Activated naive CD4-positive, alpha-beta T cell treated with Interleukin-2 at 50 U/mL for 16 hours (primary cell): ENCODE results near the gene MMP17.

ENCODE experiments used
- DNase-seq: peaks from one replicate; pipeline ENCODE4 v3.0.0-alpha.2; 2020

MMP17 gene

DNA sequence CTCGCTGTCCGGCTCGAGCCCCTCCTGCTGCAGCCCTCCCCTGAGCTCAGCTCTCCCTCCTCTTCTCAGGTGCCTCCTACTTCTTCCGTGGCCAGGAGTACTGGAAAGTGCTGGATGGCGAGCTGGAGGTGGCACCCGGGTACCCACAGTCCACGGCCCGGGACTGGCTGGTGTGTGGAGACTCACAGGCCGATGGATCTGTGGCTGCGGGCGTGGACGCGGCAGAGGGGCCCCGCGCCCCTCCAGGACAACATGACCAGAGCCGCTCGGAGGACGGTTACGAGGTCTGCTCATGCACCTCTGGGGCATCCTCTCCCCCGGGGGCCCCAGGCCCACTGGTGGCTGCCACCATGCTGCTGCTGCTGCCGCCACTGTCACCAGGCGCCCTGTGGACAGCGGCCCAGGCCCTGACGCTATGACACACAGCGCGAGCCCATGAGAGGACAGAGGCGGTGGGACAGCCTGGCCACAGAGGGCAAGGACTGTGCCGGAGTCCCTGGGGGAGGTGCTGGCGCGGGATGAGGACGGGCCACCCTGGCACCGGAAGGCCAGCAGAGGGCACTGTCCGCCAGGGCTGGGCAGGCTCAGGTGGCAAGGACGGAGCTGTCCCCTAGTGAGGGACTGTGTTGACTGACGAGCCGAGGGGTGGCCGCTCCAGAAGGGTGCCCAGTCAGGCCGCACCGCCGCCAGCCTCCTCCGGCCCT, 22.8 kb downstream of the MMP17 start:
- DNase-seq, result no peak

- no peak for DNase-seq
Observed at GRCh38 chr12:131851741-131852550, 23.8 kb downstream of the MMP17 start.

DNA sequence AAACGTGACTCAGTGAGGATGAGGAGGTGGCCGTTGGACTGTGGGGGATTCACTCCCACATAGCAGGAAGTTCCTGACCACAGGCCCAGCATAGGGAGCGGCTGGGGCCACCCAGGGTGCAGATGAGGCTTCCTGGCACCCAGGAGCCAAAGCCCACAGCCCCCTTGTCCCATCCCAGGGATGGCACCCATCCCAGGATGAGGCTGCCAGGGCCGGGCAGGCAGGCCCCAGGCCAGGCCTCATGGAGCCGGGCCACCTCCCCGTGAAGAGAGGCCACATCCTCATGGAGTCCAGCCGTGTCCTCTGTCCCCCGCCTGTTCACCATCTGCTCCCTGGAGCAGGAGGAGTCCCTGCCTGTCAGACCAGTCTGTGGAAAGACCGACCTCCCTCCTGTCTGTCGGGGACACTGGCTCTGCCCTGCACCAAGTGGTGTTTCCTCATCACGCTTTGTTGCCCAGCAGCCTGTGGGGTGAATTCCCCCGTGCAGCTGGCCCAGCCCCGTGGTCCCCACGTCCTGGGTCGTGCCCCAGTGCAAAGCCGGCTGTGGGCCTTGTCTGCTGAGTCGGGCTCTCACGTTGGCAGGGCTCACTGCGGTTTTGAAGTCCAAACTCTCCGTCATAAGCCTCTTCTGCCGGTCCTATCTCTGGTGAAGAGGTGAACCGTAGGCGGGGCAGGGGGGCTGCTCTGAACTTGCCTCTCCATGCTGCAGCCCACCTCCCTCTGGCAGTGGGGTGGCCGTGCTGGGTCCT, 24.5 kb downstream of the MMP17 start:
- DNase-seq, result no peak

DNA sequence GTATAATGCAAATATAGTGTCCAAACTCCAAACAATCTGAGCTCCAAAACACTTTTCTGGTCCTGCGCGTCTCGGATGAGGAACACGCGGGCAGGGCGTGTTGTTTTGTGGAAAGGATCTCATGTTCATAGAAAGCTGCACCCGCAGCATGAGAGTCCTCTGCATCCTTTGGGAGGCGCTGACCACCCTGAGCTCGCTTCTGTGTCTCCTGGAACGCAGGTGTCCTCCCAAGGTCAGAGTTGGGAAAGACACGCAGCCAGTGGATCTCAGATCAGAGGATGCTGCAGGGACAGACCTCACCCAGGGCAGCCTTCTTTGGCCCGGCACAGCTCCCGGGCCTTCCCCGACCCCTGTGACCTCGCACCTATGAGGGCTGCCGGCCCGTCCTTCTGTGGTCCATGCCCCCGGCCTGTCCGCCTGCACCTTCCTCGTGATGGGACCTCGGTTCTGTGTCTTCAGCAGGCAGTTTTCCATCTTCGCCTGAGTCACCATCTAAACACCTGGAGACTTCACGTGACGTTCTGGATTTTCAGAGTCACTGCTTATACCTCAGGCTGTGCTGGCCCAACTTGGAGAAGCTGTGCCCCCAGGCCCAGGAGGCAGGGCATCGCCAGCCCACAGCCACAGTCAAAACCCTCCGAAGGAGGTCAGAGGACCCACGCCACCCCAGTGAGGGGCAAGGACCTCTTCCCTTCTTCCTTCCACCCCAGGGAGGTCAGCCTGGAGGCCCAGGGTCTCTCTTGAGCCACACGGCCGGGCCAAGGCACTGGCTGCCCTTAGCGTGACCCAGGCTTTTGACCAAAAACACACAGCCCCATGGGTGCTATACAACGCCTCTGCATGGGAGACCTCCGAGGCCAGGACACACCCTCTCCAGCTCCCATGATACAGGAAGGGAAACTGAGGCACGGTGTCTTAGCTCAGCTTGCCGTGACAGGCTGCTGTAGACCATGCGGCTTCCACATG, 25.9 kb downstream of the MMP17 start:
- no peak for DNase-seq

- DNase-seq, result no peak
Observed at GRCh38 chr12:131854861-131855476, 26.8 kb downstream of the MMP17 start.

DNA sequence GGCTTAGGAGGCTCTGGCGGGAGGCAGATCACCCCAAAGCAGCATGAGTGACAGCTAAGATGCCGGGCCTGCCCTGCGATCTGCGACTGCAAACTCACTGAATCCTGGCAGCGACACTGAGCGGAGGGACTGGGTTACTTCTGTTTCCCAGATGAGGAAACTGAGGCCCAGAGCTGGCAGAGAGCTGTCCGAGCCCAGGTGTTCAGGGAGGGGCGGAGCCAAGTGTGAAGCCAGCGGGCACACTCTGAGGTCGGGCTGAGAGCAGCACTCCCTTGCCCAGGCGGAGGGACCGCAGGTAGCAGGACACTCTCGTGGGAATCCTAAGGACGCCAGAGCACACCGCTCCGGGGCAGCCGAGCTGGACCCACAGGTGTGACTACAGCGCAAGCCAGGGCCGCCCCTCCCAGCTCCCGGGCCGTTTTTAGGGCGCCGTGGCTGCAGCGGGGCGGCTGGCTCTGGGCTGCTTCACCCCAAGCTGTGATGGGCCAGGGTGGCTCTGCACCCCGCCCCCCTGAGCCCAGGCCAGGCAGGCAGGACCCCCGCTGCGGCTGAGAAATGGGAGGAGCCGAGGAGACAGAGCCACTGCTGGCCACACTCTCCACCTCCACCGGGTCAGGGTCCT, 27.4 kb downstream of the MMP17 start:
- no peak for DNase-seq

- no peak for DNase-seq
Observed at GRCh38 chr12:131856366-131857097, 28.3 kb downstream of the MMP17 start.

DNA sequence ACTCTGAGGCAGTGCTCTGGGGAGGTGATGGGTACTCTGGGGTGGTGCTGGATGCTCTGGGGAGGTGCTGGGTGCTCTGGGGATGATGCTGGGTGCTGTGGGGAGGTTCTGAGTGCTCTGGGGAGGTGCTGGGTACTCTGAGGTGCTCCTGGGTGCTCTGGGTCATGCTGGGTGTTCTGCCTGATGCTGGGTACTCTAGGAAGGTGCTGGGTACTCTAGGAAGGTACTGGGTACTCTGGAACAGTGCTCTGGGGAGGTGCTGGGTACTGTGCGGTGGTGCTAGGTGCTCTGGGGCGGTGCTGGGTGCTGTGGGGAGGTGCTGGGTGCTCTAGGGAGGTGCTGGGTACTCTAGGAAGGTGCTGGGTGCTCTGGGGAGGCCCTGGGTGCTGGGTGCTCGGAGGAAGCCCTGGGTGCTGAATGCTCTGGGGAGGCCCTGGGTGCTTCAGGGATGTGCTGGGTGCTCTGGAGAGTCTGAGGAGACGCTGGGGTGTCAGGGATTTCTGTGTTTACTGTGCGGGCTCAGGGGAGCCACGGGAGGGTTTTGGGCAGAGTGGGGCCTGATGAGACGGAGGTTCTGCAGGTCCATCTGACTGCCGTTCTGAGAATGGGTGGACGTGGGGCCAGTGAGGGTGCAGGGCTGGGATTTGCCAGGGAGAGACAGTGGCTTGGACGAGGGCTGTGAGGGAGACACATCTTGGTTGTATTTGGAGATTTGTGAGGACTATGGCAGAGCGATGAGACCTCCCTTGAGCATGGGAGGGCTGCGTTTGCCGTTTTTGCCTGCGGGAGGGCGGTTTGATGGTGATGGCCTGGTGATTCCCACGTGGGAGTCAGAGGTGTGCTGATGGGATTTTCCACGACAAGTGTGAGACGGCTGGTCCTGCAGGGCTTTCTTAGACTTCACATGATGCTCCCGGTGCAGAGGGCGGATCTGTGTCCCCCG, 30.0 kb downstream of the MMP17 start:
- no peak for DNase-seq

- DNase-seq, result peak; percentile 27
Observed at GRCh38 chr12:131860472-131861260, 32.5 kb downstream of the MMP17 start.

DNA sequence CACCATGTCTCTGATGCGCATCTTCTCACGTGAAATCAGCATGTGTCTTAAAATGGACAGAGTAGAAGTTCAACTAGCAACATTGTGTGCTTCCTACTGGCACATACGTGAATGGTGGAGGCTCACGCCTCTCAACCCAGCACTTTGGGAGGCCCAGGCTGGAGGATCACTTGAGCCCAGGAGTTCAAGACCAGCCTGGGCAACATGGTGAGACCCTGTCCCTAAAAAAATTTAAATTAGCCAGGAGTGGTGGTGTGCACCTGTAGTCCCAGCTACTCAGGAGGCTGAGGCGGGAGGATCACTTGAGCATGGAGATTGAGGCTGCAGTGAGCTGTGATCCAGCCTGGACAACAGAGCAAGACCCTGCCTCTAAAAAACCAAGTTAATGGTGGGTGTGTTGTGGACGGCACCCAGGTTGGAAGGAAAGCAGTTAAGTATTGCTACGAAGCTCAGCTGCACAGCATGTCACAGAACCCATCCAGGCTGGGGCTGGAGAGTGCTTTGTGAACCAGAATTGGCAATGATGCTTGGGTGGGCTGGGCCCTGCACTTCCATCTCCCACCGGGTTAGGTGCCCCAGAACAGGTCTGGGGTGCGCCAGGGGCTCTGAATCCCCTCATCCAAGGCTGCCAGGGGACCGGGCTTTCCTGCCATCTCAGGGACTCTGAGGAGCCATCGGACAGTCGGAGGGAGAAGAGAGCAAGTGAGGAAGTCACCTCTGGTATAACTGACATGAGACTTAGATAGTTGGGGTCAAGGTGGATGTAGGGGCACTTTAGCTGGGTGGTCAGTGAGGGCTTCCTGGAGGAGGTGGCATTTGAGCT, 33.3 kb downstream of the MMP17 start:
- DNase-seq, result no peak

DNA sequence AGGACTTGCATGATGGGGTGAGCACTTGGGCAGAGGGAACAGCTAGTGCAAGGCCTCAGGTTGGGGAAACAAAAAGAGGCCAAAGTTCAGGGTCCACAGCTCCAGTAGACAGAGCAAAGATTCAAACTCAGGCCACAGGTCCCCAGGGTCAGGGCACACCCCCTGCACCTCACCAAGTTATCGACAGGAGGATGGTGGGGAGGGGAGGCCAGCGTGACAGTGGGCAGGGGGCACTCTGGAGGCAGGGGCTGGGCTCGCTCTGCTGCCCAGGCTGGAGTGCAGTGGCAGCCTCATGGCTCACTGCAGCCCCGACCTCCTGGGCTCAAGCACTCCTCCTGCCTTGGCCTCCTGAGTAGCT, 33.9 kb downstream of the MMP17 start:
- no peak for DNase-seq

DNA sequence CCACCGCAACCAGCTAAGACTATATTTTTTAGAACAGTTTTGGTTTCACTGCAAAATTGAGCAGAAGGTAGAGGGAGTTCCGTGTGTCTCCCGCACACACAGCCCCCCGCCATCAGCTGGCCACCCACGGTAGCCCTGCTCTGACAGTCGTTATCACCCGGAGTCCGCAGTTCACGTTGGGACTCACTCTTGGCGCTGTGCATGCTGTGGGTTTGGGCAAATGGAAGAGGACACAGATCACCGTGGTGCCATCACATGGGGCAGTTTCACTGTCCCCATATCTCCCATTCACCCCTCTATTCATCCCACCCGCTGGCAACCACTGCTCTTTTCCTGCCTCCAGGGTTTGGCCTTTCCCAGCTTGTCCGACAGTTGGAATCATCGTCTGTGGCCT, 34.4 kb downstream of the MMP17 start:
- DNase-seq, result no peak

DNA sequence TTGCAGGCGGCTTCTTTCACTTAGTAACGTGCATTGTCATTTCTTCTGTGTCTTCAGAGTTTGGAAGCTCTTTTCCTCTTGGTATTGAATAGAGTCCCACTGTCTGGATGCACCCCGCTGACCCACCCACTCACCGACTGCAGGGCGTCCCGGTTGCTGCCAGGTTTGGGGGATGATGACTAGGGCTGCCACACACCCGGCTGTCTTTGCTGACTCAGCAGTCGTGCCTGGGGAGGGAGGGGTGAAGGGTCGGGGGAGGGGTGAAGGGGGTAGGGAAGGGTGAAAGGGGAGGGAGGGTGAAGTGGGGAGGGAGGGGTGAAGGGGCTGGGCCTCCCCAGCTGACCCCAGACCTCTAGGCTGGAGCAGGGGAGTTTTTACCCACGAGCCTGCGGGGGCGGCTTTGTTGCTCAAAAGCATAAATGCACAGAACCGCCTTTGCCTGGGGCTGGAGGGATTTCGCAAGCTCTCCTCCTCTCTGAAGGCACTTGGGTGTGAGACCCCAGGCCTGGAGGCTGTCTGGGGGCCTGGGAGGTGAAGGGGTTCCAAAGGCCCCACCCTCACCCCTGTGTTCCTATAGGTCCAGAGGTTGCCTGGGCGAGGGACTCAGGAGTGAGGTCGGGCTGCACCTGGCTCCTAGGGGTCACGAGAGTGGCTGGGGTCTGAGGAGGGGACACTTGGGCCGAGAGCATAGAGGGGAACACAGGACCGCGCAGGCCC, 35.0 kb downstream of the MMP17 start:
- no peak for DNase-seq

DNA sequence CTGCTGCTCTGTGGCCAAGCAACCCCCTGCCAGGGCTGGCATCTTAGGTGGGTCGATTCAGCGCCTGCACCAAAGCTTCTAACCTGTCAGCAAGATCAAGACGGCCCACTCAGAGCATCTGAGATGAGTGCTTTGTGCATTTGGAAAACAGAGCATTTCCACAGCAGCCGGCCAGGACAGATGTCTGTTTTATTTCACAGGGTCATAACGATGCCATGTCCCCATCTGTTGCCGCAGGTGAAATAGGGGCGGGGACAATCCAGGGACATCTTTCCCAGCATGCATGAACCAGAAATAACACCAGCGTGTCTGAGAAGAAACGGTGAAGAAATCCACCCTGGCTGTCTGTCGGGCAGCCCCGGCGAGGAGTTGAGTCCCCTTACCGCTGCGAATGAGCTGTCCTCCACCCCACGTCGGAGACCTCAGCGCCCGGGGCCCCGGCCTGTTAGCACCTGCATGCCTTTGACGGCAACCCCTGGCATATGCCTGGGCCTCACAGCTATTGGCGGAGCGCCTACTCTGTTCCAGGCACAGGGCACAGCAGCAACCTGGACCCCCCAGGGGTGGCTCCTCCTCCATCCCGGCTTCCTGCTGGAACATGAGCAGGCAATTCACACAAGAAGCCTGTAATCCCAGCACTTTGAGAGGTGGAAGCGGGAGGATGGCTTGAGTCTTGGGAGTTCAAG, 35.7 kb downstream of the MMP17 start:
- DNase-seq, result no peak

- no peak for DNase-seq
Observed at GRCh38 chr12:131864469-131864868, 36.3 kb downstream of the MMP17 start.

- no peak for DNase-seq
Observed at GRCh38 chr12:131865180-131865875, 37.1 kb downstream of the MMP17 start.
